ENCODE measurements around the gene NEURL3.
"Not testable (repeated sequence)": the region's sequence is repeated elsewhere in the genome, so short reads cannot be mapped to it uniquely, and the experiment has no call there.

Gene NEURL3

DNA sequence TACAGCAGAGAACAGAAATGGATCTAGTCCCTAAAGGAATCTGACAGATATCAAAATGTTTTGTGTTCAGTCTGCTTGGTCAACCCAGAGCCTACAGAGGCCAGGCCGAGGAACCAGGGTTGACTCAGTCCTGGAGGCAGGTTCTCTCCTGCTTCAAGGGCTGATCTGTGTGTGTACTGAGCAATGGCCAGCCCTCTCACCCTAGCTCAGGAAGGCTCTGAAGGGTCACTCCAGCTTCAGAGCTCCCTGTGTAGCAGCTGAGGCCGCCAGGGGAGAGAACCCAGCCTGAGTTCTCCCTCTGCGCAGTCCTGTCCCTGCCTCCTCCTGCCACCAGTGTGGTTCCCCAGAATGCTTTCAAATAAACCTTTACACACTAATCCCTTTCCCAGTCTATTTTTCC, 41.1 kb downstream of the NEURL3 start (continued):
- no peak for TF ChIP-seq ZNF19 (tag by site-specific recombination; IDR thresholded peaks at IDR 0.05; ENCODE audit: low read depth)

DNA sequence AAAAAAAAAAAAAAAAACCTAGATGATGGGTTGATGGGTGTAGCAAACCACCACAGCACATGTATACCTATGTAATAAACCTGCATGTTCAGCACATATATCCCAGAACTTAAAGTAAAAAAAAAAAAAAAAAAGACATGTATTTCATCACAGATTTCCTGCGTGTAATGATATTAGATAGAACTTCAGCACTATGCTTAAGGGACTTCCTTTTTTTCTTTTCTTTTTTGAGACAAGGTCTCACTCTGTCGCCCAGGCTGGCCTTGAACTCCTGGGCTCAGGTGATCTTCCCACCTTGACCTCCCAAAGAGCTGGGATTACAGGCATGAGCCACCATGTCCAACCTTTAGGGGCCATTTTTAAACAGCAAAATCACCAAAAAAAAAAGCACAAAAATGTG, 42.0 kb downstream of the NEURL3 start:
- CTCF ChIA-PET, result no interaction called here
- Histone ChIP-seq H3K4me1 (ENCODE audit: control insufficient read depth, insufficient read depth, low read length) (no peaks in the 10 kb centered on the region), H3K27ac (ENCODE audit: extremely low read depth, low read depth, low read length) (no peak overlapping the region), H3K4me3 (ENCODE audit: low read depth, low read length) (no peak overlapping the region), H3K36me3 (ENCODE audit: control insufficient read depth in 2 of 2, insufficient read depth in 1 of 2, low read length in 2 of 2) (no peaks in the 10 kb centered on the region), H3K9me3 (ENCODE audit: control insufficient read depth, insufficient read depth, low read depth, low read length) (no peaks in the 10 kb centered on the region)
- TF ChIP-seq HOXD13 (CRISPR knock-in tag; IDR thresholded peaks at IDR 0.05; ENCODE audit: borderline replicate concordance) (no peak), GLIS1 (tag by site-specific recombination; IDR thresholded peaks at IDR 0.05) (no peak), ZNF24 (tag by site-specific recombination; IDR thresholded peaks at IDR 0.05) (no peak), ZNF174 (tag by site-specific recombination; IDR thresholded peaks at IDR 0.05) (no peak)
- POLR2A ChIA-PET, result no interaction called here

DNA sequence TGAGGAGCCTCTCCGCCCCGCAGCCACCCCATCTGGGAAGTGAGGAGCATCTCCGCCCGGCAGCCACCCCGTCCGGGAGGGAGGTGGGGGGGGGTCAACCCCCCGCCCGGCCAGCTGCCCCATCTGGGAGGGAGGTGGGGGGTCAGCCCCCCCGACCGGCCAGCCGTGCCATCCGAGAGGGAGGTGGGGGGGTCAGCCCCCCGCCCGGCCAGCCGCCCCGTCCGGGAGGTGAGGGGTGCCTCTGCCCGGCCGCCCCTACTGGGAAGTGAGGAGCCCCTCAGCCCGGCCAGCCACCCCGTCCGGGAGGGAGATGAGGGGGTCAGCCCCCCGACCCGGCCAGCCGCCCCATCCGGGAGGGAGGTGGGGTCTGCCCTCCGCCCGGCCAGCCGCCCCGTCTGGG, 43.5 kb downstream of the NEURL3 start:
- H3K9me3 ChIP-seq (ENCODE audit: control insufficient read depth, insufficient read depth, low read depth, low read length); H3K27ac ChIP-seq (ENCODE audit: extremely low read depth, low read depth, low read length); CTCF ChIA-PET; H3K36me3 ChIP-seq (ENCODE audit: control insufficient read depth in 2 of 2, insufficient read depth in 1 of 2, low read length in 2 of 2); H3K4me3 ChIP-seq (ENCODE audit: low read depth, low read length); POLR2A ChIA-PET; H3K4me1 ChIP-seq (ENCODE audit: control insufficient read depth, insufficient read depth, low read length): not testable (repeated sequence)

DNA sequence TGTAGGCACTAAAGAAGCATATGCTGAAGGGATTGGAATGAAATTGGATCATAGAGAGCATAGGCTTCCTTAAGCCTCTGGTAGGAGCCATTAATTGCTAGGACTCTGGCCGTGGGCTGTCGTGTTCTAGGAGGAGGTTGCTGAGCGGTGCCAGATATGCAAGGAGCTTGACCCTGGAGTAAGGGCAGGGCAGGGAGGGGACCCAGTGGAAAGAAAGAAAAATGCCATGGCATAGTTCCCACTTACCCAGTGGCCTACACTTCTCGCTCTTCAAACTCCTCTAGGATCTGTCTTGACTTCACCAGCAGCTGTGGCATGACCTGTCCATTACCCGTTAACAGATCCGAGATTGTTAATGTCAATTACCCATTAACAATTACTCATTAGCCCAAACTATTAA, 53.1 kb downstream of the NEURL3 start:
- POLR2A ChIA-PET, result no interaction called here
- CTCF ChIA-PET, result no interaction called here
- TF ChIP-seq ZNF660 (tag by site-specific recombination; IDR thresholded peaks at IDR 0.05) (no peak), ZXDB (tag by site-specific recombination; IDR thresholded peaks at IDR 0.05) (no peak), ZNF114 (tag by site-specific recombination; IDR thresholded peaks at IDR 0.05) (no peak), ZNF23 (tag by site-specific recombination; IDR thresholded peaks at IDR 0.05; ENCODE audit: borderline replicate concordance) (no peak), ZNF701 (tag by site-specific recombination; IDR thresholded peaks at IDR 0.05) (no peak), EGR2 (tag by site-specific recombination; IDR thresholded peaks at IDR 0.05; ENCODE audit: low read depth) (no peak), REPIN1 (tag by site-specific recombination; IDR thresholded peaks at IDR 0.05; ENCODE audit: low read depth) (no peak), ZNF112 (tag by site-specific recombination; IDR thresholded peaks at IDR 0.05) (no peak), ZEB2 (tag by site-specific recombination; IDR thresholded peaks at IDR 0.05) (no peak), KLF7 (tag by site-specific recombination; IDR thresholded peaks at IDR 0.05; ENCODE audit: borderline replicate concordance) (no peak), ZNF654 (tag by site-specific recombination; IDR thresholded peaks at IDR 0.05; ENCODE audit: low read depth) (no peak)
- TF ChIP-seq, protein P1, sequence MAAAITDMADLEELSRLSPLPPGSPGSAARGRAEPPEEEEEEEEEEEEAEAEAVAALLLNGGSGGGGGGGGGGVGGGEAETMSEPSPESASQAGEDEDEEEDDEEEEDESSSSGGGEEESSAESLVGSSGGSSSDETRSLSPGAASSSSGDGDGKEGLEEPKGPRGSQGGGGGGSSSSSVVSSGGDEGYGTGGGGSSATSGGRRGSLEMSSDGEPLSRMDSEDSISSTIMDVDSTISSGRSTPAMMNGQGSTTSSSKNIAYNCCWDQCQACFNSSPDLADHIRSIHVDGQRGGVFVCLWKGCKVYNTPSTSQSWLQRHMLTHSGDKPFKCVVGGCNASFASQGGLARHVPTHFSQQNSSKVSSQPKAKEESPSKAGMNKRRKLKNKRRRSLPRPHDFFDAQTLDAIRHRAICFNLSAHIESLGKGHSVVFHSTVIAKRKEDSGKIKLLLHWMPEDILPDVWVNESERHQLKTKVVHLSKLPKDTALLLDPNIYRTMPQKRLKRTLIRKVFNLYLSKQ (tag by site-specific recombination; IDR thresholded peaks at IDR 0.05; ENCODE audit: borderline replicate concordance), result no peak
- TF ChIP-seq, protein P2, sequence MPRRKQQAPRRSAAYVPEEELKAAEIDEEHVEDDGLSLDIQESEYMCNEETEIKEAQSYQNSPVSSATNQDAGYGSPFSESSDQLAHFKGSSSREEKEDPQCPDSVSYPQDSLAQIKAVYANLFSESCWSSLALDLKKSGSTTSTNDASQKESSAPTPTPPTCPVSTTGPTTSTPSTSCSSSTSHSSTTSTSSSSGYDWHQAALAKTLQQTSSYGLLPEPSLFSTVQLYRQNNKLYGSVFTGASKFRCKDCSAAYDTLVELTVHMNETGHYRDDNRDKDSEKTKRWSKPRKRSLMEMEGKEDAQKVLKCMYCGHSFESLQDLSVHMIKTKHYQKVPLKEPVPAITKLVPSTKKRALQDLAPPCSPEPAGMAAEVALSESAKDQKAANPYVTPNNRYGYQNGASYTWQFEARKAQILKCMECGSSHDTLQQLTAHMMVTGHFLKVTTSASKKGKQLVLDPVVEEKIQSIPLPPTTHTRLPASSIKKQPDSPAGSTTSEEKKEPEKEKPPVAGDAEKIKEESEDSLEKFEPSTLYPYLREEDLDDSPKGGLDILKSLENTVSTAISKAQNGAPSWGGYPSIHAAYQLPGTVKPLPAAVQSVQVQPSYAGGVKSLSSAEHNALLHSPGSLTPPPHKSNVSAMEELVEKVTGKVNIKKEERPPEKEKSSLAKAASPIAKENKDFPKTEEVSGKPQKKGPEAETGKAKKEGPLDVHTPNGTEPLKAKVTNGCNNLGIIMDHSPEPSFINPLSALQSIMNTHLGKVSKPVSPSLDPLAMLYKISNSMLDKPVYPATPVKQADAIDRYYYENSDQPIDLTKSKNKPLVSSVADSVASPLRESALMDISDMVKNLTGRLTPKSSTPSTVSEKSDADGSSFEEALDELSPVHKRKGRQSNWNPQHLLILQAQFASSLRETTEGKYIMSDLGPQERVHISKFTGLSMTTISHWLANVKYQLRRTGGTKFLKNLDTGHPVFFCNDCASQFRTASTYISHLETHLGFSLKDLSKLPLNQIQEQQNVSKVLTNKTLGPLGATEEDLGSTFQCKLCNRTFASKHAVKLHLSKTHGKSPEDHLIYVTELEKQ (tag by site-specific recombination; IDR thresholded peaks at IDR 0.05; ENCODE audit: borderline replicate concordance), result no peak
- TF ChIP-seq, protein P3, sequence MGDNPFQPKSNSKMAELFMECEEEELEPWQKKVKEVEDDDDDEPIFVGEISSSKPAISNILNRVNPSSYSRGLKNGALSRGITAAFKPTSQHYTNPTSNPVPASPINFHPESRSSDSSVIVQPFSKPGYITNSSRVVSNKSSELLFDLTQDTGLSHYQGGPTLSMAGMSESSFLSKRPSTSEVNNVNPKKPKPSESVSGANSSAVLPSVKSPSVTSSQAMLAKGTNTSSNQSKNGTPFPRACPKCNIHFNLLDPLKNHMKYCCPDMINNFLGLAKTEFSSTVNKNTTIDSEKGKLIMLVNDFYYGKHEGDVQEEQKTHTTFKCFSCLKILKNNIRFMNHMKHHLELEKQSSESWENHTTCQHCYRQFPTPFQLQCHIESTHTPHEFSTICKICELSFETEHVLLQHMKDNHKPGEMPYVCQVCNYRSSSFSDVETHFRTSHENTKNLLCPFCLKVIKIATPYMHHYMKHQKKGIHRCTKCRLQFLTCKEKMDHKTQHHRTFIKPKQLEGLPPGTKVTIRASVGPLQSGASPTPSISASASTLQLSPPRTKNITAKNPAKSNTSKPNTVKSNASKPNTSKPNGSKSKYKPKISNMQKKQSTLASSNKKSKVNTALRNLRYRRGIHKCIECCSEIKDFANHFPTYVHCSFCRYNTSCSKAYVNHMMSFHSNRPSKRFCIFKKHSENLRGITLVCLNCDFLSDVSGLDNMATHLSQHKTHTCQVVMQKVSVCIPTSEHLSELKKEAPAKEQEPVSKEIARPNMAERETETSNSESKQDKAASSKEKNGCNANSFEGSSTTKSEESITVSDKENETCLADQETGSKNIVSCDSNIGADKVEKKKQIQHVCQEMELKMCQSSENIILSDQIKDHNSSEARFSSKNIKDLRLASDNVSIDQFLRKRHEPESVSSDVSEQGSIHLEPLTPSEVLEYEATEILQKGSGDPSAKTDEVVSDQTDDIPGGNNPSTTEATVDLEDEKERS (tag by site-specific recombination; IDR thresholded peaks at IDR 0.05), result no peak
- TF ChIP-seq, protein P4, sequence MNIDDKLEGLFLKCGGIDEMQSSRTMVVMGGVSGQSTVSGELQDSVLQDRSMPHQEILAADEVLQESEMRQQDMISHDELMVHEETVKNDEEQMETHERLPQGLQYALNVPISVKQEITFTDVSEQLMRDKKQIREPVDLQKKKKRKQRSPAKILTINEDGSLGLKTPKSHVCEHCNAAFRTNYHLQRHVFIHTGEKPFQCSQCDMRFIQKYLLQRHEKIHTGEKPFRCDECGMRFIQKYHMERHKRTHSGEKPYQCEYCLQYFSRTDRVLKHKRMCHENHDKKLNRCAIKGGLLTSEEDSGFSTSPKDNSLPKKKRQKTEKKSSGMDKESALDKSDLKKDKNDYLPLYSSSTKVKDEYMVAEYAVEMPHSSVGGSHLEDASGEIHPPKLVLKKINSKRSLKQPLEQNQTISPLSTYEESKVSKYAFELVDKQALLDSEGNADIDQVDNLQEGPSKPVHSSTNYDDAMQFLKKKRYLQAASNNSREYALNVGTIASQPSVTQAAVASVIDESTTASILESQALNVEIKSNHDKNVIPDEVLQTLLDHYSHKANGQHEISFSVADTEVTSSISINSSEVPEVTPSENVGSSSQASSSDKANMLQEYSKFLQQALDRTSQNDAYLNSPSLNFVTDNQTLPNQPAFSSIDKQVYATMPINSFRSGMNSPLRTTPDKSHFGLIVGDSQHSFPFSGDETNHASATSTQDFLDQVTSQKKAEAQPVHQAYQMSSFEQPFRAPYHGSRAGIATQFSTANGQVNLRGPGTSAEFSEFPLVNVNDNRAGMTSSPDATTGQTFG (tag by site-specific recombination; IDR thresholded peaks at IDR 0.05; ENCODE audit: borderline replicate concordance), result no peak

More for the DNA sequence above, 53.1 kb downstream of the NEURL3 start:
- no peak overlapping the region for H3K4me3 ChIP-seq (ENCODE audit: low read depth, low read length)
- H3K27ac ChIP-seq (ENCODE audit: extremely low read depth, low read depth, low read length), result no peak overlapping the region
- no peaks in the 10 kb centered on the region for H3K36me3 ChIP-seq (ENCODE audit: control insufficient read depth in 2 of 2, insufficient read depth in 1 of 2, low read length in 2 of 2)
- no peaks in the 10 kb centered on the region for H3K9me3 ChIP-seq (ENCODE audit: control insufficient read depth, insufficient read depth, low read depth, low read length)
- no peaks in the 10 kb centered on the region for H3K4me1 ChIP-seq (ENCODE audit: control insufficient read depth, insufficient read depth, low read length)

Measured in HEK293 (cell line).